ENCODE measurements around the gene PPP1R3F.

DNA sequence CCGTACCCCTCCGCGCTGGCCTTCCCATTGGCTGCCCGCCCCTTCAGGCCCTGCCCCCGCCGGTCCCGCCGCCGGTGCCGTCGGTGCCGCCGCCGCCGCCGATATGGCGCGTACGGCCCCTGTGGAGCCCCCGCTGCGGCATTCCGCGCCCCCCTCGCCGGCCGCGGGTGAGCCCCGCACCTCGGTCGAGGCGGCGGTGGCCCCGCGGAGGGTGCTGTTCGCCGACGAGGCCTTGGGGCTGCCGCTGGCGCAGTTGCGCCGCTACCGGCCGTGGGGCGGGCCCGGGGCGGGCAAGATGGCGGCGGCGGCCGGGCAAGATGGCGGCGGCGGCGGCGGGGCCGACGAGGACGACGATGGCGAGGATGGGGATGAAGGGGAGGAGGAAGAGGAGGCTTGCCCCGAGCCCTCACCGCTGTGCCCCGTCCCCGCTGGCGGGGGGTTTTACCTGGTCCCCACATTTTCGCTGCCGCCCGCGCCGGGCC, at the start of gene PPP1R3F:
- TF ChIP-seq GATA2 (IDR thresholded peaks at IDR 0.05; ENCODE audit: low read depth, low read length) = no peak
- TF ChIP-seq GATA3 (IDR thresholded peaks at IDR 0.05; ENCODE audit: low read depth, low read length) = no peak

Data from SH-SY5Y (cell line).